Muscle layer of colon (tissue), 2 donors: Measurements from ENCODE around the gene GSG1L.

Source experiments
- H3K27ac ChIP-seq: one replicate; pipeline ENCODE4 v1.7.0; 2013; ENCODE audit warnings: low read depth, mild to moderate bottlenecking, low read length, moderate library complexity
- H3K27me3 ChIP-seq, 2 donors: one replicate each; pipeline ENCODE4 v1.7.0; 2013; ENCODE audit warnings: low read length in 2 of 2, mild to moderate bottlenecking in 2 of 2; ENCODE audit not compliant: insufficient read depth in 2 of 2, control insufficient read depth in 1 of 2
- H3K36me3 ChIP-seq: one replicate; pipeline ENCODE4 v1.7.0; 2013; ENCODE audit warnings: mild to moderate bottlenecking, low read length; ENCODE audit not compliant: insufficient read depth
- H3K4me1 ChIP-seq: one replicate; pipeline ENCODE4 v1.7.0; 2013; ENCODE audit warnings: mild to moderate bottlenecking, low read length; ENCODE audit not compliant: insufficient read depth
- H3K4me3 ChIP-seq, 2 donors: one replicate each; pipeline ENCODE4 v1.7.0; 2013; ENCODE audit warnings: low read length in 2 of 2, low read depth in 1 of 2, mild to moderate bottlenecking in 1 of 2, moderate library complexity in 1 of 2
- H3K9ac ChIP-seq: one replicate; pipeline ENCODE4 v1.7.0; 2013; ENCODE audit warnings: low read length
- H3K9me3 ChIP-seq: one replicate; pipeline ENCODE4 v1.7.0; 2013; ENCODE audit warnings: mild to moderate bottlenecking, low read length
- donor health status: abdominal sarcoma.
- donor health status: Adenocarcinoma of cecum.

Gene GSG1L

DNA sequence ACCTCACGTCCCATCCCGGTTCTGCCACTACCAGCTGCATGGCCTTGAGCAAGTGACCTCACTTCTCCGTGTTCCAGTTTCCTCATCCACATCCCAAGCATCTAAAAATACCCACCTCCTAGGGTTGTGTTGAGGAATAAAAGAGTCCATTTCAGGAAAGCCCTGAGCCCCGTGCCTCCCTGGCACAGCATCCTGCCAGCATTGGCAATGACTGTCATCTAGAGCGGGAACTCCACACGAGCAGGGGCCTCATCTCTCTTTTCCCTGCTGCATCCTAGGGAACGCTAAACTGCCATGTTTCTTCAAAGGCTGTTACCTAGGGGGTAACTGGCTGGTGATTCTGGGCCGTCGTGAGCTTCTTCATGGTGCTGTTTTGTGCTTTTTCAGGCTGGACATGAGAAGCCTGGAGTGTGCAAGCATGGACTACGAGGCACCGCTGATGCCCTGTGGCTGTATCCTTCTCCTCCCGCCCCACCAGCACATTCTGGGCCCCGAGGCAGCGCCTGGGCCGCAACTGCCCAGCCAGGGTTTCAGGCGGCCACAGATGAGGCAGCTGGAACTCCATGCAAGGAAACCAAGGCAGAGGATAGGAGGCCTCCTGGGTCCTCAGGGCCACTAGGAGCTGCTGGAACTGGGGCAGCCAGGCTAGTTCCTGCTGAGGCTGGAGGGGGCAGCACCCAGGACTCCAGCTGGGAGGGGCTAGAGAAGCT, 292.2 kb downstream of the GSG1L start:
- Histone ChIP-seq H3K9ac (no peak overlapping the region), H3K9me3 (no peaks in the 10 kb centered on the region), H3K4me1 (no peaks in the 10 kb centered on the region), H3K27ac (no peak overlapping the region), H3K27me3 (no peaks in the 10 kb centered on the region), H3K36me3 (peaks cover 12% of the 10 kb centered on the region), H3K4me3 (no peak overlapping the region)

DNA sequence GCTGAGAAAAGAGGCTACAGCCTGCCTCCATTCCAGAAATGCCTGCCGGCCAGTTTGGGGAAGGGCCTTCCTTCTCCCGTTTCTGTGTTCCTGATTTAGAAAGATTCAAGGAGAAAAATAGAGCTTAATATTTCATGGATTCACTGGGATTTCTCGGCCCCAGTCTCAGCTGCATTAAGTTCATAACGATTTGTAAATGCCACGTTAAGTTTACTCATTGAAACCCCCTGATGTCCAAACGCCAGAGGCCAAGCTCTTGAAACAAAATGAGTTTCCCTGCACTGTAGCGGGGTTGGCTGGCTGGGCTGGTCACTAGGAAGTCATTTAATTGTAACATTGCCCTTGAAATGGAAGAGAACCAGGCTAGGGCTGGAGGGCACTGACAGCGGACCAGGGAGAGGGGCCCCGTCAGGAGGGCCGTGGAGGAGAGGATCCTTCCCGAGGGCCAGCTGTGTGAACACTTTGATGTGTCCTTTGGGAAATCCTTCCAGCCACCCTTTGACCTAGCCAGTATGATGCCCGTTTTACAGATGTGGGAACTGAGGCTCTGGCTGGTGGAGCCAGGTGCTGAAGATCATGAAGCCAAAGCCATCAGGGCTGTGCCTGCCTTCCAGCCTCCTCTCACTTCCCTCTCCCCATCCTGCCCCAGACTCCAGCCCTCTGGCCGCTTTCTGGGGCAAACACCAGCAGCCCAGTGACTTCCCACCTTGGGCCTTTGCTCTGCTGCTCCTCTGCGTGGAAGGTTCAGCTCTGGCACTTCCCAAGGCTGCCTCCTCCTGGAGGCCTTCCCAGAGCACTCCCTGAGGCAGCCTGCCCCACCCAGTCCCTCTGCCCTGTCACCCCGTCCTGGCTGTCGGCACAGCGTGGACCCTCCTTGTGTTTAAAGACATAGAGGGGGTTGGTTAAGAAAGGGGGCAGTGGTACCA, 293.0 kb downstream of the GSG1L start:
- no peak overlapping the region for H3K4me3 ChIP-seq
- H3K27ac ChIP-seq, result no peak overlapping the region
- no peak overlapping the region for H3K9ac ChIP-seq
- H3K9me3 ChIP-seq, result no peaks in the 10 kb centered on the region
- H3K36me3 ChIP-seq, result peaks cover 14% of the 10 kb centered on the region
- no peaks in the 10 kb centered on the region for H3K27me3 ChIP-seq
- H3K4me1 ChIP-seq, result no peaks in the 10 kb centered on the region

GRCh38 chr16:27769561-27770255, 293.8 kb downstream of the GSG1L start:
- H3K27me3 ChIP-seq, result no peaks in the 10 kb centered on the region
- no peak overlapping the region for H3K4me3 ChIP-seq
- peaks cover 14% of the 10 kb centered on the region for H3K36me3 ChIP-seq
- no peaks in the 10 kb centered on the region for H3K4me1 ChIP-seq
- no peak overlapping the region for H3K27ac ChIP-seq
- H3K9me3 ChIP-seq, result no peaks in the 10 kb centered on the region
- H3K9ac ChIP-seq, result no peak overlapping the region

DNA sequence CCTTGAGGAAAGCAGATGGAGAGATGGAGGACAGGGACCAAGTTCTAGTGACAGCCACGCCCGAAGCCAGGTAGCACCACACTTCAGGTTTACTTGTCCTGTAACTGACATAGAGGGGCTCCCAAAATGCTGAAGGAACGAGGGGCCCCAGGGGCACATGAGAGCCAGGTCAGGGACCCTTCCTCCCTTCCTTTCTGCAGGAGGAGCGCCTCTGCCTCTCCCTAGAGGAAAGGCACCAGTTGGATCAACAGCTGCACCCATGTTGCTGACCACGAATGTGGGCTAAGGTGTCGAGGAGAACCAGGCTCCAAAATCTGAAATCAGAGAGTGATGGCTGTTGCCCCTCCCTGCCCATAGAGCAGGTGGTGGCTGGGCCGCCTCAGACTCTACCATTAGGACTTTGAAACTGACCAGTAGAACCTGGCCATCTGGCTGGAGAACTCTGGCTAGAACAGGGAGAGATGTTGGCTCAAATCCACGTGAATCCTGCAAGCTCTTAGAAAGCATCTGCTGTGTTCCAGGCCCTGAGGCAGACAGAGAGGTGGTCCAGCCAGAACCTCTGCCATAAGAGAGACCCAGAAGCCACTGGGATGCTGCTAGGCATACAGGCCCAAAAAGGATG, 294.8 kb downstream of the GSG1L start:
- H3K9me3 ChIP-seq, result no peaks in the 10 kb centered on the region
- H3K4me3 ChIP-seq, result no peak overlapping the region
- no peaks in the 10 kb centered on the region for H3K27me3 ChIP-seq
- no peak overlapping the region for H3K9ac ChIP-seq
- H3K27ac ChIP-seq, result no peak overlapping the region
- H3K4me1 ChIP-seq, result no peaks in the 10 kb centered on the region
- peaks cover 23% of the 10 kb centered on the region for H3K36me3 ChIP-seq

DNA sequence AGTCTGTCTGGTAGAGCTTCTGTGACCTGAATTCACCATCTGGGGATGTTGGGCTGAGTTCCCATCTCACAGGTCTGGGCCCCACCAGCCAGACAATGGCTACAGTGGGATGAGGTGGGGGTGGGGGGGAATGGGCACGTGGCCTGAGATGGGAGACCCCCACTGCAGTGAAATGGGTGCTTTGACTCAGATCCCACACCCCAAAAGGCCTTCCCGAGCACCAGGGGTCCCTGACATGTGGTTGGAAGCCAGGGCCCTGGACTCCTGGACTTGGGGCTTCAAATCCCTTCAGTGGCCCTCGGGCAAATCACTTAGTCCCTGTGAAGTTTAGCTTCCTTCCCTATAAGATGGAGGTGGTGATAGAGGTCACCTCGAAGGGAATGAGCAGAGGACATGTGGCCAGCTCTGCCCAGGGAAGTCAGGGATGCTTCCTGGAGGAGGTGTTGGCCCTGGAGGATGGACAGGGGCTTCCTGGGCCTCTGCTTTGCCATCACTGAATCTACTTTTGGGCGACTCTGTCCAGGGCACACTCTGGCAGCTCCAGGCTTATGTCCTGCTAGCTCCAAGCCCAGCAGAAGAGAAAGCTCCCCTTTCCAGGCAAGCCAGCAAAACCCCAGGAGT, 295.4 kb downstream of the GSG1L start:
- no peak overlapping the region for H3K9ac ChIP-seq
- H3K9me3 ChIP-seq, result no peaks in the 10 kb centered on the region
- H3K27me3 ChIP-seq, result no peaks in the 10 kb centered on the region
- H3K36me3 ChIP-seq, result peaks cover 22% of the 10 kb centered on the region
- H3K4me3 ChIP-seq, result no peak overlapping the region
- H3K4me1 ChIP-seq, result no peaks in the 10 kb centered on the region
- H3K27ac ChIP-seq, result no peak overlapping the region

DNA sequence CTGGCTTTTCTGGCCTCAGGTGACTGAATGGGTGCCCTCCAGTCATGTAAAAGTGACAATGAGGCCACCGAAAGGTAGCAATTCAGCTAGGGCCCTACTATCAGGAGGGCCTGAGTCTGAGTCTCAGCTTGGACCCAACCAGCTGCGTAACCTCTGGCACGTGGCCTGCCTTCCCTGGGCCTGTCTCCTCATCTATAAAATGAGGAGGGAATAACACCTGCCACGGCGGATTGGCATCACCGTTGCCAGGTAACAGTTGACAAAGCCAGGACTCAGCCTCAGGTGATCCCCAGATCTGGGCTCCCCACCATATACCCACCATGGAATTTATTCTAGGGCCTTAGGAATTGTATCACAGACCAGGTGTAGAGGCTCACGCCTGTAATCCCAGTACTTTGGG, 296.4 kb downstream of the GSG1L start:
- H3K36me3 ChIP-seq, result peaks cover 25% of the 10 kb centered on the region
- no peak overlapping the region for H3K4me3 ChIP-seq
- H3K27me3 ChIP-seq, result no peaks in the 10 kb centered on the region
- H3K9me3 ChIP-seq, result no peaks in the 10 kb centered on the region
- H3K4me1 ChIP-seq, result no peaks in the 10 kb centered on the region
- no peak overlapping the region for H3K9ac ChIP-seq
- H3K27ac ChIP-seq, result no peak overlapping the region

- no peaks in the 10 kb centered on the region for H3K9me3 ChIP-seq
- no peak overlapping the region for H3K4me3 ChIP-seq
- H3K4me1 ChIP-seq, result no peaks in the 10 kb centered on the region
- H3K9ac ChIP-seq, result no peak overlapping the region
- H3K27me3 ChIP-seq, result no peaks in the 10 kb centered on the region
- H3K36me3 ChIP-seq, result peaks cover 30% of the 10 kb centered on the region
- no peak overlapping the region for H3K27ac ChIP-seq
These were observed 297.1 kb downstream of the GSG1L start for GRCh38 chr16:27766236-27766925.

GRCh38 chr16:27764869-27765675, 298.4 kb downstream of the GSG1L start:
- no peak overlapping the region for H3K27ac ChIP-seq
- H3K36me3 ChIP-seq, result peaks cover 30% of the 10 kb centered on the region
- no peaks in the 10 kb centered on the region for H3K9me3 ChIP-seq
- no peak overlapping the region for H3K4me3 ChIP-seq
- H3K9ac ChIP-seq, result no peak overlapping the region
- H3K4me1 ChIP-seq, result no peaks in the 10 kb centered on the region
- no peaks in the 10 kb centered on the region for H3K27me3 ChIP-seq

DNA sequence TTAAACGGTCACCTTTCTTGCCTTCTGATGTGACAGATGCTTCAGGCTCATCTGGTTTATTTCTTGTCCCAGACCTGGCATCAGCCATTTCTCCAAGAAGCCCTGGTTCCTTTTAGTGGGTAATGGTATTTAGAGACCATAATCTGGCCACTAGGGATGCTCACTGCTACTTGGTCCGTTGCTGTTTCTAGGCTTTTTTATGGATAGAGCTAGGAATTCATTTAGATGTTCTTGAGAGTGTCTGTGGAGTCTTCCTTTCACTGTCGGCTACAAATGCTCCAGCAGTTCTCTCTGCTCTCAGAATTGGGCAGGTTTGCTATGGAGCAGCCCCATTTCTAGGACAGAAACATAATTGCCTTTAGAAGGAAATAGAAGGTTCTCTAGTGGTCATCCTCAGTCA, 299.1 kb downstream of the GSG1L start:
- H3K36me3 ChIP-seq, result peaks cover 30% of the 10 kb centered on the region
- H3K9ac ChIP-seq, result no peak overlapping the region
- H3K4me1 ChIP-seq, result no peaks in the 10 kb centered on the region
- H3K27ac ChIP-seq, result no peak overlapping the region
- no peak overlapping the region for H3K4me3 ChIP-seq
- H3K27me3 ChIP-seq, result no peaks in the 10 kb centered on the region
- H3K9me3 ChIP-seq, result no peaks in the 10 kb centered on the region

- no peaks in the 10 kb centered on the region for H3K27me3 ChIP-seq
- no peaks in the 10 kb centered on the region for H3K4me1 ChIP-seq
- no peak overlapping the region for H3K4me3 ChIP-seq
- H3K9me3 ChIP-seq, result no peaks in the 10 kb centered on the region
- H3K27ac ChIP-seq, result no peak overlapping the region
- no peak overlapping the region for H3K9ac ChIP-seq
- peaks cover 30% of the 10 kb centered on the region for H3K36me3 ChIP-seq
These were observed 301.1 kb downstream of the GSG1L start for GRCh38 chr16:27762441-27762840.
